Lower leg skin (tissue), 3 donors: ENCODE data around the gene GAL3ST1.

ENCODE experiments used
- POLR2A ChIP-seq, 2 donors: fragments of 450-650 bp; IDR thresholded peaks; one replicate each; pipeline ENCODE4 v1.6.1; 2016 to 2017; ENCODE audit warnings: antibody characterized with exemption in 2 of 2, mild to moderate bottlenecking in 1 of 2, moderate library complexity in 1 of 2
- TF ChIP-seq, protein P1 (sequence below), 3 donors: fragments of 450-650 bp; IDR thresholded peaks; one replicate each; pipeline ENCODE4 v1.5.1; 2016; ENCODE audit warnings: antibody characterized with exemption in 3 of 3, mild to moderate bottlenecking in 3 of 3, moderate library complexity in 2 of 3

DNA sequence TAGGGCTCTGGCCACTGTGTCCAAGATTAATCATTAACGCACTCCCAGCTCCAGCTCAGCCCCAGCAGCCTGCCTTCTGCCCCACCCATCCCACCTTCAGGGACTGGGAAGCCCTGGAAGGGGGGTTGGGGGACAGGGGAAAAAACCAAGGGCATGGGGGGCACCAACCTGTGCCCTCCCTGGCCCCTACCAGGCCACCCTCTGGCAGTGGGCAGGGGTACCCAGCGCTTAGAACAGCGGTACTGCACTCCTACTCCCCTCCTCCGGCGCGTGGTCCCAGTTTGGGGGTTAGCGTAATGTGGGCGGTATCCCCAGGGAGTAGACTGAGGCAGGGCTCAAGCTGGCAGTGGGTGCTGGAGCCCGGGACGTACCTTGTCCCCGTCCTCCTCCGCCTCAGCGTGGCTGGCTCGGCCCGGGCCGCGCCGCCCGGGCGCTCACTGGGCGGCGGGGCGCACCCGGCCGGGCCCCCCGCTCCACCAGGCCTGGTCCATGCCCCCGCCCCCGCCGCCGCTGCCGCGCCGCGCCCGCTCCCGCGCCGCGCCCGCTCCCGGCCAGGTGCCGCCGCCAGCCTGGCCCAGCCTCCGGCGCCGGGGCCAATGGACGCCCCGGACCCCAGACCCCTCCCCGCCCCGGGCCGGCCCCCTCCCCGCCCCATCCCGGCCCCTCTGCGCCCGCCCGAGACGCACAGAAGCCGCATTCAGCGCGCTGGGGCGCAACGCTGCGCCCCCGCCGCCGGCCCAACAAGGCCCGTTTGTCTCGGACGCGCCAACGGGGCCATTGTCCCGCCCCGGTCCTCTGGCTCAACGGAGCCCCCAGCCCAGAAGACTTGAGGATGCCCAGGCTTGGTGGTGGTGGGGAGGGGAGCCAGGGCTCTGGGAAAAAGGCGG lies at the start of gene GAL3ST1:
- TF ChIP-seq POLR2A (IDR thresholded peaks at IDR 0.05): no peak
- TF ChIP-seq, protein P1, sequence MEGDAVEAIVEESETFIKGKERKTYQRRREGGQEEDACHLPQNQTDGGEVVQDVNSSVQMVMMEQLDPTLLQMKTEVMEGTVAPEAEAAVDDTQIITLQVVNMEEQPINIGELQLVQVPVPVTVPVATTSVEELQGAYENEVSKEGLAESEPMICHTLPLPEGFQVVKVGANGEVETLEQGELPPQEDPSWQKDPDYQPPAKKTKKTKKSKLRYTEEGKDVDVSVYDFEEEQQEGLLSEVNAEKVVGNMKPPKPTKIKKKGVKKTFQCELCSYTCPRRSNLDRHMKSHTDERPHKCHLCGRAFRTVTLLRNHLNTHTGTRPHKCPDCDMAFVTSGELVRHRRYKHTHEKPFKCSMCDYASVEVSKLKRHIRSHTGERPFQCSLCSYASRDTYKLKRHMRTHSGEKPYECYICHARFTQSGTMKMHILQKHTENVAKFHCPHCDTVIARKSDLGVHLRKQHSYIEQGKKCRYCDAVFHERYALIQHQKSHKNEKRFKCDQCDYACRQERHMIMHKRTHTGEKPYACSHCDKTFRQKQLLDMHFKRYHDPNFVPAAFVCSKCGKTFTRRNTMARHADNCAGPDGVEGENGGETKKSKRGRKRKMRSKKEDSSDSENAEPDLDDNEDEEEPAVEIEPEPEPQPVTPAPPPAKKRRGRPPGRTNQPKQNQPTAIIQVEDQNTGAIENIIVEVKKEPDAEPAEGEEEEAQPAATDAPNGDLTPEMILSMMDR (IDR thresholded peaks at IDR 0.05): no peak
